ENCODE measurements around the gene CCDC66. TPM values are rescaled to one million over a fixed set of nuclear protein-coding genes. Genes with fewer than 3 reads are reported as not detected.
"Not testable (repeated sequence)": the region's sequence is repeated elsewhere in the genome, so short reads cannot be mapped to it uniquely, and the experiment has no call there.

CCDC66 gene
- total and polyA plus RNA-seq, 8 donors, result 7.1 to 15.3 (median 11.4) TPM

DNA sequence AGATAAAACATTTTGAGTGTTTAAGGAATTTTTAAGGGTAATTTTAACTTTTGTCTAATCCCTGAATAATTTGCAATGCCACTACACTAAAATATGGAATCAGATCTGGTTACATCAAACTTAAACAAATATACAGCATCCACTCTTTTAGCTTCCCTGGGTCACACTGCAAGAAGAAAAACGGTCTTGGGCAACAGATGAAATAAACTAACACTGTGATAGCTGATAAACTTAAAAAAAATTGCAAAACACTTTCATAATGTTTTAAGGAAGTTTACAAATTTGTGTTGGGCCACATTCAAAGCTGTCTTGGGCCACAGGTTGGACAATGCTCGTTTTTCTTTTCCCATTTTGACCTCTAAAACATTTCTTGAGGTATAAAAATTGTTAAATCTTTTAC, 34.3 kb downstream of the CCDC66 start:
- intact Hi-C loops (cut with DNase I), result no loop called here
- 26 to 28% methylated on average over 2 of the region's 2 CpGs for WGBS, 2 donors
- DNase-seq (no peak), FAIRE-seq (no peak), ATAC-seq (peak in 1 of 4 donors; percentile 12)
- H3K27me3 ChIP-seq, result no peaks in the 10 kb centered on the region
- TF ChIP-seq, protein P1, sequence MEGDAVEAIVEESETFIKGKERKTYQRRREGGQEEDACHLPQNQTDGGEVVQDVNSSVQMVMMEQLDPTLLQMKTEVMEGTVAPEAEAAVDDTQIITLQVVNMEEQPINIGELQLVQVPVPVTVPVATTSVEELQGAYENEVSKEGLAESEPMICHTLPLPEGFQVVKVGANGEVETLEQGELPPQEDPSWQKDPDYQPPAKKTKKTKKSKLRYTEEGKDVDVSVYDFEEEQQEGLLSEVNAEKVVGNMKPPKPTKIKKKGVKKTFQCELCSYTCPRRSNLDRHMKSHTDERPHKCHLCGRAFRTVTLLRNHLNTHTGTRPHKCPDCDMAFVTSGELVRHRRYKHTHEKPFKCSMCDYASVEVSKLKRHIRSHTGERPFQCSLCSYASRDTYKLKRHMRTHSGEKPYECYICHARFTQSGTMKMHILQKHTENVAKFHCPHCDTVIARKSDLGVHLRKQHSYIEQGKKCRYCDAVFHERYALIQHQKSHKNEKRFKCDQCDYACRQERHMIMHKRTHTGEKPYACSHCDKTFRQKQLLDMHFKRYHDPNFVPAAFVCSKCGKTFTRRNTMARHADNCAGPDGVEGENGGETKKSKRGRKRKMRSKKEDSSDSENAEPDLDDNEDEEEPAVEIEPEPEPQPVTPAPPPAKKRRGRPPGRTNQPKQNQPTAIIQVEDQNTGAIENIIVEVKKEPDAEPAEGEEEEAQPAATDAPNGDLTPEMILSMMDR (IDR thresholded peaks at IDR 0.05), result no peak
- no peak overlapping the region for H3K4me3 ChIP-seq
- H3K27ac ChIP-seq, result no peak overlapping the region
- no peaks in the 10 kb centered on the region for H3K9me3 ChIP-seq
- peaks cover 0 to 19% (median 0%) of the 10 kb centered on the region in 3 donors for H3K36me3 ChIP-seq
- H3K4me1 ChIP-seq, result peaks cover 0 to 4% (median 0%) of the 10 kb centered on the region in 3 donors

DNA sequence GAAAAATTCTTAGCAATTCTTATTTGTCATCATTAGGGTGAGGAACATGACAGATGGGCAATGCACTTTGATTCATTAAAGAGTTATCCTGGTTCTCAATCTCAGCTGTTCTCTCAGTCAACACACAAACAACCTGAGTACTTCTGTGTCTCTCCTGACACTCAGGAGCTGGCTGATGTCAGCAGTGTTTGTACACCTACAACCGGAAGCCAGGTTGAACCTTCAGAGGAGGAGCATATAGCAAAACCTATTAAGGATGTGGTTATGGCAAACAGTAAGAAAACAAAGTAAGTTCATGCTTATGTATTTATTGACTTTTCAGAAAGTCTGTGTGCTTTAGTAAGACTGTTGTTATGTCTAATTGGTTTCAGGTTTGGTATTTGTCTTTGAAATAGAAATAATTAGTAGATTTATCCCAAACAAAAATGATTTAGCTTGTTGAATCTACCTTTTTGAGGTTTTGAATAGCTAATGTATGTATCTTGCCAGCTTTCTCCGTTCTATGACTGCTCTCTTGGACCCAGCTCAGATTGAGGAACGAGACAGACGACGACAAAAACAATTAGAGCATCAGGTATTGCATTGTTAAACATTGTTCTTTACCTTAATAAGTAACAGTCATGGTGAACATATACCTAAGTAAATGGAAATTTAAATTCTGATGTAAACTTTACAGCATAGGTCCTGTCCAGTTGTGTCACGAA, 36.6 kb downstream of the CCDC66 start:
- DNase-seq (no peak), FAIRE-seq (no peak), ATAC-seq (peak in 2 of 4 donors; percentile 65 to 70)

DNA sequence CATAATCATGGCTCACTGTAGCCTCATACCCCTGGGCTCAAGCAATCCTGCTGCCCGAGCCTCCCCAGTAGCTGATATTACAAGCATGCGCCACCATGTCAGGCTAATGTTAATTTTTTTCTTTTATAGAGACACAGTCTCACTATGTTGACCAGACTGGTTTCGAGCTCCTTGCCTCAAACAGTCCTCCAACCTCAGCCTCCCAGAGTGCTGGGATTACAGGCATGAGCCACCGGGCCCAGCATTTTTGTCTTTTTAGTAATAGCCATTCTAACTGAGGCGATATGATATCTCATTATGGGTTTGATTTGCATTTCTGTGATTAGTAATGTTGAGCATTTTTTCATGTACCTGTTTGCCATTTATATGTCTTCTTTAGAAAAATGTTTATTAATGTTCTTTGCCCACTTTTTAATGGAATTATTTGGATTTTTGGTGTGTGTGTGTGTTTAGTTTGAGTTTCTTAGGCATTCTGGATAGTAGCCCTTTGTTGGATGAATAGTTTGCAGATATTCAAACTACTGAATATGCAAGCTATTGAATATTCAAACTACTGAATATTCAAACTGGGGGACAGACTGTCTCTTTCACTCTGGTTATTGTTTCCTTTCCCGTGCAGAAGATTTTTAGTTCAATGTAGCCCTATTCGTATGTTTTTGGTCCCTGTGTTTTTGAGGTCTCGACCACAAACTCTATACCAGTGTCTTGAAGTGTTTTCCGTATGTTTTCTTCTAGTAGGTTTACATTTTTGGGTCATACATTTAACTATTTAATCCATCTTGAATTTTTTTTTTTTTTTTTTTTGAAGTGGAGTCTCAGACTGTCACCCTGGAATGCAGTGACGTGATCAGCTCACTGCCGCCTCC, 39.2 kb downstream of the CCDC66 start:
- H3K4me1 ChIP-seq, result no peaks in the 10 kb centered on the region
- WGBS, 2 donors, result 86 to 97% methylated on average over 11 of the region's 11 CpGs
- no peaks in the 10 kb centered on the region for H3K9me3 ChIP-seq
- DNase-seq, result peak in 1 of 6 donors; percentile 21
- FAIRE-seq, result no peak
- H3K36me3 ChIP-seq, result peaks cover 0 to 19% (median 0%) of the 10 kb centered on the region in 3 donors
- no peak overlapping the region for H3K27ac ChIP-seq
- ATAC-seq, result no peak
- intact Hi-C loops (cut with DNase I), result no loop called here
- no peak overlapping the region for H3K4me3 ChIP-seq
- TF ChIP-seq, protein P1 (IDR thresholded peaks at IDR 0.05), result no peak
- no peaks in the 10 kb centered on the region for H3K27me3 ChIP-seq

More for the DNA sequence above, 36.6 kb downstream of the CCDC66 start:
- no peak overlapping the region for H3K4me3 ChIP-seq
- intact Hi-C loops (cut with DNase I), result no loop called here
- WGBS, 2 donors, result 74 to 96% methylated on average over 6 of the region's 6 CpGs
- peaks cover 0 to 4% (median 0%) of the 10 kb centered on the region in 3 donors for H3K4me1 ChIP-seq
- TF ChIP-seq, protein P1 (IDR thresholded peaks at IDR 0.05), result no peak
- peaks cover 0 to 19% (median 0%) of the 10 kb centered on the region in 3 donors for H3K36me3 ChIP-seq
- H3K27me3 ChIP-seq, result no peaks in the 10 kb centered on the region
- H3K9me3 ChIP-seq, result no peaks in the 10 kb centered on the region
- no peak overlapping the region for H3K27ac ChIP-seq

DNA sequence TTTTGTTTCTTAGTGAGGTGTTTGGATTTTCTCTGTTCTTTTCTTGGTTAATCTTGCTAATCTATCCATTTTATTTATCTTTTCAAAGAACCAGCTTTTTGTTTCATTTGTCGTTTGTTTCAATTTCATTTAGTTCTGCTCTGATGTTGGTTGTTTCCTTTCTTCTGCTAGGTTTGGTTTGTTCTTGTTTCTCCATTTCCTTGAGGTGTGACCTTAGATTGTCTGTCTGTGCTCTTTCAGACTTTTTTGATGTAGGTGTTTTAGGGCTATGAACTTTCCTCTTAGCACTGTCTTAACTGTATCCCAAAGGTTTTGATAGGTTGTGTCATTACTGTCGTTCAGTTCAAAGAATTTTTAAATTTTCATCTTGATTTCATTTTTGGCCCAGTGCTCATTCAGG, 51.5 kb downstream of the CCDC66 start:
- H3K27ac ChIP-seq; ATAC-seq; H3K27me3 ChIP-seq; H3K9me3 ChIP-seq; FAIRE-seq; intact Hi-C loops (cut with DNase I); H3K4me1 ChIP-seq; H3K4me3 ChIP-seq; DNase-seq: not testable (repeated sequence)
- 90 to 100% methylated on average over 1 to 2 of the region's 2 CpGs for WGBS, 2 donors
- H3K36me3 ChIP-seq, result peaks cover 0 to 10% (median 0%) of the 10 kb centered on the region in 3 donors

DNA sequence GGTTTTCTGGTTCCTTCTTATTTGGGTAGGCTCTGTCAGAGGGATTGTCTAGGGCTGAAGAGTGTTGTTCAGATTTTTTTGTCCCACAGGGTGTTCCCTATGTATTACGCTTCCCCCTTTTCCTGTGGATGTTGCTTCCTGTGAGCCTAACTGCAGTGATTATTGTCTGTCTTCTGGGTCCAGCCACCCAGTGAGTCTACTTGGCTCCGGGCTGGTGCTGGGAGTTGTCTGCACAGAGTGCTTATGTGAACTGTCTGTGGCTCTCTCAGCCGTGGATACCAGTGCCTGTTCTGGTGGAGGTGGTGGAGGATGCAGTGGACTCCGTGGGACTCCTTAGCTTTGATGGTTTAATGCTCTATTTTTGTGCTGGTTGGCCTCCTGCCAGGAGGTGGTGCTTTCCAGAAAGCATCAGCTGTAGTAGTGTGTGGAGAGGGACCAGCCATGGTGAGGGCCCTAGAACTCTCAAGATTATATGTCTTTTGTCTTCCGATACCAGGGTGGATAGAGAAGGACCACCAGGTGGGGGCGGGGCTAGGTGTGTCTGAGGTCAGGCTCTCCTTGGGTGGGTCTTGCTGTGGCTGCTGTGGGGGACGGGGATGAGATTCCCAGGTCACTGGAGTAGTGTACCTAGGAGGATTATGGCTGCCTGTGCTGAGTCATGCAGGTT, 53.8 kb downstream of the CCDC66 start:
- H3K27me3 ChIP-seq, result no peaks in the 10 kb centered on the region
- ATAC-seq, result no peak
- TF ChIP-seq, protein P1 (IDR thresholded peaks at IDR 0.05), result no peak
- FAIRE-seq, result no peak
- no peak overlapping the region for H3K27ac ChIP-seq
- peaks cover 0 to 10% (median 0%) of the 10 kb centered on the region in 3 donors for H3K36me3 ChIP-seq
- DNase-seq, result no peak
- intact Hi-C loops (cut with DNase I), result no loop called here
- WGBS, 2 donors, result 90 to 94% methylated on average over 7 of the region's 7 CpGs
- H3K4me1 ChIP-seq, result no peaks in the 10 kb centered on the region
- H3K9me3 ChIP-seq, result no peaks in the 10 kb centered on the region
- H3K4me3 ChIP-seq, result no peak overlapping the region

Measured in pancreas (tissue), 10 donors.